GM18870 (cell line): ENCODE results near the gene ELMO2.

Source experiments
- ATAC-seq: cut with Tn5 transposase; IDR thresholded peaks from one replicate; pipeline ENCODE4 v1.9.1; 2021; ENCODE audit warnings: moderate library complexity; ENCODE audit not compliant: unreplicated experiment

Gene ELMO2

DNA sequence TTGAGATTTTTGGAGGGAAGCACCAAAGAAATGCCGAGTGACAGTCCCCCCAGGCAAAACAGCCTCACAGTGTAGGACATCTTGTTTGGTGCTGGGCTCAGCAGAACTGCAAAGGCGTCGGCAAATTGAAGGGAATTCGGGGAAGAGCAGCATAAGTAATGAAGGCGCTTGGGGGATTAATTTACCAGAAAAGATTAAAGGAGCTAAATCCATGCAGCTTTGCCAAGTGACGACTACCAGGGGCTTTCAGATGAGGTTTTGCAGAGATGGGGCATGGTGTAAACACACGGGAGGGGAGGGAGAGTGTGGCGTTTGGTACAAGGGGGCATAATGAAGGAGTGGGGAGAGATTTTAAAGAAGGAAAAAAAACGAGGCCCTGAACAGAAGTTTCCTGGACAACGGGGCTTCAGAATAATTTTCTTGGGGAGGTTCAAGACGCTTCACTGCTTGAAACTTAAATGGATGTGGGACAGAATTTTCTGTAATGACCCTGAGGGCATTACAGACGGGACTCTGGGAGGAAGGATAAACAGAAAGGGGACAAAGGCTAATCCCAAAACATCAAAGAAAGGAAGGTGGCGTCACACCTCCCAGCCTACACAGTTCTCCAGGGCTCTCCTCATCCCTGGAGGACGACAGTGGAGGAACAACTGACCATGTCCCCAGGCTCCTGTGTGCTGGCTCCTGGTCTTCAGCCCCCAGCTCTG lies 52.8 kb downstream of the ELMO2 start:
- ATAC-seq, result no peak

DNA sequence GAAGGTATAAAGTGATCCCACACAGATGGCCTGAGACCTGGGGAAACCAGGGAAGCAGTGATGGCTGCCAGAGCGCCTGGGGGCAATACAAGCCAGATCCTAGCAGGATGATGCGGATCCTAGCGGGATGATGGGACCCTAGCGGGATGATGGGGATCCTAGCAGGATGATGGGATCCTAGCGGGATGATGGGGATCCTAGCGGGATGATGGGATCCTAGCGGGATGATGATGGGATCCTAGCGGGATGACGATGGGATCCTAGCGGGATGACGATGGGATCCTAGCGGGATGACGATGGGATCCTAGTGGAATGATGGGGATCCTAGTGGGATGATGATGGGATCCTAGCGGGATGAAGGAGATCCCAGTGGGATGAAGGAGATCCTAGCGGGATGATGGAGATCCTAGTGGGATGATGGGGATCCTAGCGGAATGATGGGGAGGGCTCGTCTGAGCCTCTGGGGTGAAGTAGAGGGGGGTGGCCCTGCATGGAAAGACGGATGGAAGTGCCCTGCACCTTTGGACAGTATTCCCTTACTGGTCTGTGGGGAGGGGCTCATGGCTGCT lies 54.0 kb downstream of the ELMO2 start:
- no peak for ATAC-seq

DNA sequence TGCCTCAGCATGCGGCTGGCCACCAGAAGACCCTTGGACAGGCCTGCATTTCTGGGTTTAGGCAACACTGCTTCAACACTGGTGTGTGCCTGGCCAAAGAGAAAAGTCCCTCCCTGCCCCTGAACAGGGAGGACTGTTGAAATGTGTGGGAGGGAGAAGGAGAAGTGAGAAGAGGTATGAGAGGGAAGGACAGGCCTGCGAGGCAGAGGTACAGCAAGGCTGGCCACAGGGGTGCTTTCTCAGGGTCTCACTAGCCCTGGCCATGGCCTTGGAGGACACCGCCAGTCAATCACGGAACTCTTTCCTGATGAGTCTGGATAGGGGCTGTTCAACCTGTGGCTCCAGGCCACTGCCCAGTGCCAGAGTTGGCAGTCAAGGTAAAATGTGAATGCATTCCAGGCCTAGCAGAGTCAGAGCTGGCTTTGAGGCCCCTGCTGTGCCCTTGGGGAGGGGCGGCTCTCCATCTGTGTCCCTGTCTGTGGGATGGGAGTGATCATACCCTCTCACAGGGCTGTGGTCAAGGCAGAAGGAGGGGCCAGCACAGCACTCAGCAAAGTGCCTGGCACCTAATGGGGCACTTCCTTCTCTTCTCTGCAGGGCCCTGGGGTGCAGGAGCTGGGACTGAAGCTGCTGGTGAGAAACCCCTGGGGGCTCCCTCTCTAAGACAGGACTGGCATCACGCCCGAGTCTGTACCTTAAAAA lies 54.9 kb downstream of the ELMO2 start:
- no peak for ATAC-seq

DNA sequence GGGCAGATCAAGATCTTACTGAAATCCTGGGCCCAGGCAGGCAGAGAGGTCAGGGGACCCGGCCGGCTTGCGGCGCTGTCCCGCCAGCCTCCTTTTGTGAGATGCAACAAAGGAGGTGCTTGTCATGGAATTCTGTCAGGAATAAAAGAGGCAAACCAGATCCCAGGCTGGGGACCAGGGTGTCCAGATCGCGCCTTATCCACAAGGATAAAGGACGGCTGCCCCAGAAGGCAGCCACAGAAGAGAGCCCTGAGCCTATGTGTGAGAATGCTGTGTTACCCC lies 55.5 kb downstream of the ELMO2 start:
- ATAC-seq, result no peak

DNA sequence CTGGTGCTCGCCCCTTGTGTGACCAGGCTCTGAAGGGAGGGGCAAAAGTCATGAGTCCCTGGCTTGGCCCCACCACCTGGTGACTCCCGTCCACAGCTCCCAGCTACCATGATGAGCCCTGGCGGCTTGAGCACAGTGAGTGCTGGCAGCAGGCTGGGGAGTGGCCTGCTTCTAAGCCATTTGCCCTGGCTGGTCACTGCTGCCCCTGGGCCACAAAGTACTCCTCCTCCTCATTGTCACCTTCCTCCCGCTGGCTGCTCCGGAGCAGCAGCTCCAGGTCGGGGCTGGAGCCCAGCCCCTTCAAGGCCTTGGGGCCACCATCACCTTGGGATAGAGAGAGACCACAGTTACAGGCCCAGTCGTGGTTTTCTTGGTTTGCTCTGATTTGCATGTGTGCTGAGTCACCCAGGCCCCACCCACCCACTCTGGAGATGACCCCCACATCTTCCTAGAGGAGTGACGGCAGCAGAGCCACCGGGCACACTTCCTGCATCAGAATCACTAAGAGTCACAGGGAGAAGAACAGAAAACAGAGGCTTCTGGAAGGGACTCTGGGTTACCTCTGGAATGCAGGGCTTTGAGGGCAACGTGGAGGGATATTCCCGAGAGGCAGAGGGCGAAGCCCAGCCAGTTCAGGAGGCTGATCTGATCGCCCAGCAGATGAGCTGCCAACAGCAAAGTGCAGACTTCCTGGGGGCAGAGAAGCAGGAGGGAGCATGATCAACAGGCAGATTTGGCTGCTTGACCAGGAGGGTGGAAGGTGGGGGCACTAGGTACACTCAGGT lies 56.0 kb downstream of the ELMO2 start:
- ATAC-seq, result no peak

DNA sequence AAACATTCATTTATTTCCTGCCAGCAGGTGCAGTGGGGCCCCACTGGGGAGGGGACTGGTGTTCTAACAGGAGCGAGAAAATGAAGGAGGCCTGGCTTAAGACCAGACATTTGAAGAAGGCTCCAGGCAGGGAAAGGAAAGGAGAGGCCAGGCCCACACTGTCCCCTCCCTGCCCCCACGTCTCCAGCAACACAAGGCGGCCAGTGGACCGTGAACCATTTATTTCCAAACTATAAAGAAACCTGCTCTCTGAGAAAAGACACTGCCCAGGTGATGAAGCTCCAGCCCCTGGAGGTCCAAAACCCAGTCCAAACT lies 56.7 kb downstream of the ELMO2 start:
- no peak for ATAC-seq

DNA sequence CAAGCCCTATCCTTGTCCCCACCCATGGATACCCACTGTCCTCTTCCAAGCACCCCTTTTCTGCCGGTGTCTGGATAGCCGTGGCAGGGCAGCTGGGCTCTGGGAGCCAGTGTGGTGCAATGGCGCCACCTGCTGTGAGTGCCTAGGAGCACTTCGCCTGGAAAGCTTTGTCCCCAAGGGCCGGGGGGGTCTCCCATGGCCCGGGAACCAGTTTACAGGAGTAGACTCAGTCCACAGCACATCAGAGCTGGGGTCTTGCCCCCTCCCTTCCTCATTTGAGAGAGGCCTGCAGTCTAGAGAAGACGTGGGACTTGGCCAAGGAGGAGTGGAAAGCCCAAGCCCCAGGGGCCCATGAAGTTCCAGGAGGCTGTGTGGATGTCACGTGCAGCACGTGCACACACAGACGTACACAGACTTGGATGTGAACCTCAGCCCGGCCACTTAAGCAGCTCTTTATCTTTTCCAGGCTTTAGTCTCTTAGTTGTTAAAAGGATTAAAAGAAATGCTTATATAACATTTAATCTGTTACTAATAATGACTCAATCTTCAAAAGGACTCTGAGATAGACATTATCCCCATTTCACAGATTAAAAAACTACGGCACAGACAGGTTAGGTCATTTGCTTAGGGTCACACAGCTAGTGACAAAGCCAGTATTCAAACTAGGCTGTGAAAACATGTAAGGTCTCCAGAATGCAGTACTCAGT lies 57.2 kb downstream of the ELMO2 start:
- ATAC-seq, result no peak

DNA sequence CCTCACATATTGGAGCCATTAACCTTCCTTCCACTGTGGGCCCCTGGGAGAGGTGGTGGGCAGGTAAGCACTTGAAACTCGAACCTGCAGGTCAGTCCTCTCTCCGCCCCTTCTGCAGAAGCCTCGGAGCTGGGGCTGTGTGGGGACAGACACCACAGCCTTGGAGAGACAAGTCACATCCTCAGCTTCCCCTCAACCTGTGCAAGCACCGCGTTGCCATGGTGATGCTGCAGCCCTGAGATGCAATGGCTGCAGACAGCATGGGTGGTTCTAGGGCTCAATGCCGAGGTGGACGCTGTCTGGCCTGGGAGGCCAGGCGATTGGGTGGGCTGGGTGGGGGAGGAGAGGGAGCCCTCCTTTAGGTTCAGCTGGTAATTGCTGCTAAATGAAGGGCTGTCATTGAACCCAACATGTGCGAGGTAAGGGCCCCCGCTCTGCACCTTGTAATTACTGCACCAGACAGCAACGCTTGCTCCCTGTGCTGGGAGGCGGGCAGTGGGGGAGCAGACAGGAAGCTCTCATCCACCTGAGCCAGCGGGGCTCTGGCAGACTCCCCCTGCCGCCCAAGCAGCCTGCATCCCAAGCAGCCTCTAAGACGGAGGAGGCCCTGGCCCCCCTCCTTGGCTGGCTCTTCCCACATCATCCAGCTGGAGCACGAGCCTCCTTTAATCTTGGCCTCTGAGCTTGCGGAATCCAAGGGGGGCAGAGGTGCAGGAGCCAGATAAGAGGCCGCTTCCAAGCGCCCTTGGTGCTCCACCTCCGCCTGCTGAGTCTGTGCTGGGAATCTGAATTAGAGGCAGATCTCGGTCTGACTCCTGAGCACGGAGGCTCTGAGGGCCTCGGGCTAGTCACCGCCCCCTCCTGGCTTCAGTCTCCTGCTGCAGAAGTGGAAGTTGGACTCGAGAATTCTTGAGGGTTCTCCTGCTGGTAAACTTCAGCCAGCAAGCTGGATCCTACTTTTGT lies 58.3 kb downstream of the ELMO2 start:
- ATAC-seq, result no peak

DNA sequence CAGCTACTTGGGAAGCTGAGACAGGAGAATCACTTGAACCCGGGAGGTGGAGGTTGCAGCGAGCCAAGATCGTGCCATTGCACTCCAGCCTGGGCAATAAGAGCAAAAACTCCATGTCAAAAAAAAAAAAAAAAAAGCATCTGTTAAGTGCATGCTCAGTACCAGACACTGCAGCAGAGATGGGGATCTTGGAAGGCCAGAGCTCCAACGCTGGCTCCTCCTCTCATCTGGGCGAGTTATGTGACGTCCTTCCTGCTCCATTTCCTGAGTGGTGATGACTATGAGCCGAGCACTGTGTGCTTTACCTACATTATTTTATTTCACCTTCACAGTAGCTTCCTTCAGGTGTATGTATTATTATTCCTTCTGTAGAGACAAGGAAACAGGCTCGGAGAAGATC lies 59.6 kb downstream of the ELMO2 start:
- no peak for ATAC-seq

DNA sequence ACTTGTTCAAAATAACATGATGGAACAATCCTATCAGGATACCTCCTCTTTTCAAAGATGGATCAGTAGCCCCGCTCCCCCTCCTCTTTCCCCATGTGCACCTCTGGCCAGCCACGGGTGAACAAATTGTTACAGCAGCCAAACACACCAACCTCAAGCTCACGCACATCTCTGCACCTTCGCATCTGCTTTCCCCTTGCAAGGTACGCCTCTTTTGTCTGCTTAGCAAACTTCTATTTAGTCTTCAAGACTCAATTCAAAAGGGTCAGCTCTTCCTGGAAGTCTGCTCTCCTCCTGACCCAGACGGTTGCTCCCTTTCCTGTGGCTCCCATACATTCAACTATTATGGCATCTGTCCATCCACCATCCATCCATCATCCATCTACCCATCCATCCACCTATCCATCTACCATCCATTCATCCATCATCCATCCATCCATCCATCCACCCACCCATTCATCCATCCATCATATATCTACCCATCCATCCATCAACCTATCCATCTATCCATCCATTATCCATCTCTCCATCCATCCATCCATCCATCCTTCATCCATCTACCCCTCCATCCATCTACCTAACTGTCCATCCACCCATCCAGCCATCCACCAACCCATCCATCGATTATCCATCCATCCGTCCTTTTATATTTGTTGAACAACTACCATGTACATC lies 61.8 kb downstream of the ELMO2 start:
- ATAC-seq, result no peak

DNA sequence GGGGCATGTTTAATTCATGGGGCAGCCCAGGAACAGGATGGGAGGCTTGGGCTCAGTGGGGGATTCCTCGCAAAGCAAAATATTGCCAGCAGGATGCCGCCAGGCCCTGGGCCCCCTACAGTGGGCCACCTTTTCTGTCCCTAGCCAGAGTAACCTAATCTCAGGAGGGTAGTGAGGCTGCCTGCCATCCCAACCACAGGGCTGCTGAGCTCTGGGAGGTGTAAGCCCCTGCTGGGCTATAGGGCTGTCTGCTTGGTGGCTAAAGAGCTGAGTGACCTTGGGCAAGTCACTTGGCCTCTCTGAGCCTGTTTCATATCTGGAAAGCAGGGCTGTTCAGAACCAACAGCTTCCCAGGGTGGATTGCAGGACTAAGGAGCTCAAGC lies 62.4 kb downstream of the ELMO2 start:
- ATAC-seq, result no peak

DNA sequence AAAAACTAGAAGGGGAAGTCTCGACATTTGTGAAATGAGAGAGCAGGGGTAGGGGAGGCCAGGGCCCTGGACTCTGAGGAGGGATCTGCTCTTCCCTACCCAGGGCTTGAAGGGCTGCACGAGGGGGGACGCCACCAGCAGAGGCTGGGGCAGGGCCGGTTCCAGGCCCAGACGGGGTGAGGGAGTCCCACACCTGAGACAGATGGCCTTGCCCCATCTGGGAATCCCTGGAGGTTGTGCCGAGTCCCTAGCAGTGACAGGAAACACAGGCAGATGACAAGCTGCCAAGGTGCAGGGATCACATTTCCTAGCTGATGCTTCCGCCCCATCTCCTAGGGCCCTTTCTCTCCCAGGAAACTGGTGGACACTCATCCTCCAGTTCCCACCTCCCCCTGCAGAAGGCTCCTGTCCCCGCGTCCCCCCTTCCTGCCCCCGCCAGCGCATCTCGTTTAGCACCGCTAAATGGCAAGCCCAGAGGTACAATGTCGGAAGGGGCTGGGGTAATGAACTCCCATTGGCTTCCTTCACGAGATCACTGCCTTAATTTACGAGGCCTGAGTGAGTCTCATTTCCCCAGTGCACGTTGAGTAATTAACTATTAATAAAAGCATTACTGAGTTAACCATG lies 63.0 kb downstream of the ELMO2 start:
- no peak for ATAC-seq

DNA sequence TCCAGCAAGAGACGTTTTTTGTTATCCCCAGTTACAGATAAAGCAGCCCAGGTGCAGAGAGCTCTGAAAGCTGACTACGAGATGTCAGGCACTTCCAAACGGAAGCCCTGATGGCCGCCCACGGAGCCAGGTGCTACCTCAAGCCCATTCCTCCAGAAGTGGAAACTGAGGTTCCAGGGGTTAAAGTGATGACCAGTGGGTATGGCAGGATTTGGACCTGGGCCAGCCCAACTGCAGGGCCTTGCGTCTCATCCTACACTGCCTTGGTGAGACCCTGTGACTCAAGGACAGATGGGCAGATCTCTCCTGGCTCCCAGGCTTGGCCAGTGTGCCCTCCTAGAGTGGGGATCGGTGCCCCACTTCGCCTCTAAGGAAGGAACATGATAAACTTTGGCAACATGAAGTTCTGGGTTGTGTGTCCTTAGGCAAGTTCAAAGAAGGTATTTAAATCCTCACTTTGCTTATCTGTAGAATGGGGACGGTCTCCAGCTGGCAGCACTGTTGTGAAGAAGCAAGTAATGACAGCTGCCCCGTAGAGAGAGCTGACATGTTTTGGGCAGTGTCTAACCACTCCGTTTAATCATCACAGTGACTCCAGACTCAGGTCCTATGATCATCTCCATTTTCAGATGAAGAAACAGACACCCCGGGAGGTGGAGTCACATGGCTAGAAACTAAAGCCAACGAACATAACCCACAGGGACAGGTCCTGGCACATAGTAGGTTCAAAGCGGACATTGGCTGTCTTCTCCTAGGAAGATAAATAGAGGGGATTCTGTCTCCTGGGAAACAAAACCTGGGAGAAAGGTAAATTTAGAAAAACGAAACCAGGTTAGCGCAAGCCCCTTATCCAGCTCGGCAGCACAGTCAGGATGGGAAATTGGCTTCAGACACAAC lies 63.7 kb downstream of the ELMO2 start:
- ATAC-seq, result no peak

DNA sequence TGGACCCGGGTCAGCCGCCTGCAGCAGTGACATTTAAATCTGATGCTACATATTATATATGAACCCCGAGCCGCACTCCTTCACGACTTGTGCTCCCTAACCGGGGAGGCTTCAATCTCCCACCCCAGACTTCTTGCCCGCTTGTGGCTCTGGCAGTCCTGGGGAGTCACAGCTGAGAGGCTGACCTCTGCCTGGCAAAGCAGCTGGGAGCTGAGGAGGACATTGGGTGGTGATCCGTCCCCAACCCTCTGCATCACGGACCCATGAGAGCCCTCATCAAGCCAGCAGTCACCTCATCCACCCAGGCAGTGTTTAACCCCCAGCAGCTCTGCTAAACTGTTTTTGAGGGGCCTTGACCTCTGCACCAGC lies 64.4 kb downstream of the ELMO2 start:
- no peak for ATAC-seq

DNA sequence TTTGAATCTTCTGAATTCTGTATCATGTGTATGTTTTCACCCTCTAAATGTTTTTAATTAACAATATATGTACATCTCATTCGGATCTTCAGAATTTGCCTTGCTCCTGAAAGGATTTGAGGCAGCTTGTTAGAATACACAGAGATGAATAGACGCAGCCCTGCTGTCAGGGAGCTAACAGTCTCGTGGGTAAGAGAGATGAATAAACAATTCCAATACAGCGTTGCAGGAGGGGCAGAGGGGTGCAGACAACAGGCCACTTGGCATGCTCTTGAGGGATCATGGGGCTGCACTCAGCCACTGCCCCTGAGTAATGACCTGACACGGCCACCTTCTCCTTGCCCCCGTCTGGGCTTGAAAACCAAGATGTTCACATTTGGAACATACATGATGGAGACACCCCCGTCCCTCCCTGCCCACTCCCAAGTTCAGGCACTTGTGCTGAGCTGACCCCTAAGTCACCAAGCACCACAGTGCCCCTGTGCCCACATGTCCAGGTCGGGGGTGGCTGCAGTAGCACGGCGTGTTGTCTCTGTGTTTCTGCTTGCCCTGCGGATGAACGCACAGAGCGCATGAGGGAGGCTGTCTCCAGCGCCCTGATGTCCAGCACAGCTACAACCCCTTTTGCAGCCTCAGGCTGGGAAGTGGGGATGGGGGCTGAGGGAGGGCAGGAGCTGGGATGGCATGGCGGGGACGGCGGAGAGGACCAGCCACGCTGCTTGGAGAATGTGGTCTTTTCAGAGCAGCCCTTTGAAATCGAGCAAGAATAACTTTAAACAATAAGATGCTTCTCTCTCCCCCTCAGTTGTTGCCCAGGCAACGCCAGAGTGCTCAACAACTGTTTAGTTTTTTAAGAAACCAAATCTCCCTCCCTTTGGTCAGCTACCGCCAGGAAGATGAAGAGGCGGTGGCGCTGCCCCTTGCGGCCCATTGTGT lies 65.1 kb downstream of the ELMO2 start:
- ATAC-seq, result no peak

DNA sequence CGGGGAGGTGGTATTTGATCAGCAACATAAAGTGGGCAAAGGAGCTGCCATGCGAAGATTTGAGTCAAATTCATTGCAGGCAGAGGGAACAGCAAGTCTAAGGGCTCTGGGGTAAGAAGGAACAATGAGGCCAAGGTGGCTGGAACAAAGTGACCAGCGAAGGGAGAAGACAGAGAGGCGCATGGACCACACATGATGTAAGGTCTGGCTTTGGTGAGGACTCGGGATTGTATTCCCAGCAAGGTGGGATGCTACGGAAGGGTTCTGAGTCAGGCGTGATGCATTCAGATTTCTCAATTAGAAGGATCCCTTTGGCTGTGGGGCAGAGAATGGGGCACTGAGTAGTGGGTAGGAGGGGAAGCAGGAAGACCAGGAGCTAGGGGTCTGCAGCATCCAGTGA lies 67.4 kb downstream of the ELMO2 start:
- ATAC-seq, result no peak

DNA sequence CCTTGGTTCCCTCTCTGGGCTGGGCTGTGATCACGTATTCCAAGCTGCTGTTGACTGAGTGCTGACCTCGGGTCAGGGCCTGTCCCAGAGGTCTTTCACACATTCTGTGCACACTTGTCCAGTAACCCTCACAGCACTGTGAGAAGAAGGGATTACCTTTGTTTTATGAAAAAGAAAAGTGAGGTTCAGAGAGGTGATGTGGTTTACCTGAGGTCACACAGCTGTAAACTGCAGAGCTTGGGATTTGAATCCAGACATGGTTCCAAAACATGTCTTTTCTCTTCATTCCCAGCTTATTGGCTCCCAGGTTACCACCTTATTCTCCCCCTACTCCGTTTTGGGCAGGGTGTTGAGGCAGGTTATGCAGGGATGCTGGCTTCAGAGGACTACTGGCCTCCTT lies 69.7 kb downstream of the ELMO2 start:
- no peak for ATAC-seq
